Measurements from ENCODE around the gene DXO.

Gene DXO

GRCh38 chr6:31948306-31948705, 23.6 kb downstream of the DXO start:
- no peak overlapping the region for H3K4me3 ChIP-seq (ENCODE audit: low read depth, low read length)
- TF ChIP-seq MAX (IDR thresholded peaks at IDR 0.05; ENCODE audit: low read depth, low read length): no peak
- TF ChIP-seq MYC (IDR thresholded peaks at IDR 0.05; ENCODE audit: low read depth, low read length): no peak
- TF ChIP-seq CTCF (IDR thresholded peaks at IDR 0.05; ENCODE audit: low read depth, low read length): no peak
- TF ChIP-seq POLR2A (IDR thresholded peaks at IDR 0.05; ENCODE audit: extremely low read depth, insufficient read length): no peak

GRCh38 chr6:31947864-31948263, 24.1 kb downstream of the DXO start:
- no peak for TF ChIP-seq MYC (IDR thresholded peaks at IDR 0.05; ENCODE audit: low read depth, low read length)
- no peak for TF ChIP-seq CTCF (IDR thresholded peaks at IDR 0.05; ENCODE audit: low read depth, low read length)
- no peak for DNase-seq (ENCODE audit: low read depth)

More at GRCh38 chr6:31948306-31948705, 23.6 kb downstream of the DXO start:
- DNase-seq (ENCODE audit: low read depth): no peak

GRCh38 chr6:31947070-31947675, 24.8 kb downstream of the DXO start:
- no peak for TF ChIP-seq POLR2A (IDR thresholded peaks at IDR 0.05; ENCODE audit: extremely low read depth, insufficient read length)
- TF ChIP-seq MYC (IDR thresholded peaks at IDR 0.05; ENCODE audit: low read depth, low read length): no peak
- TF ChIP-seq CTCF (IDR thresholded peaks at IDR 0.05; ENCODE audit: low read depth, low read length): no peak
- no peak for TF ChIP-seq MAX (IDR thresholded peaks at IDR 0.05; ENCODE audit: low read depth, low read length)
- no peak overlapping the region for H3K4me3 ChIP-seq (ENCODE audit: low read depth, low read length)

More at GRCh38 chr6:31947864-31948263, 24.1 kb downstream of the DXO start:
- H3K4me3 ChIP-seq (ENCODE audit: low read depth, low read length): no peak overlapping the region

GRCh38 chr6:31946370-31946885, 25.5 kb downstream of the DXO start:
- H3K4me3 ChIP-seq (ENCODE audit: low read depth, low read length): no peak overlapping the region
- no peak for DNase-seq (ENCODE audit: low read depth)
- TF ChIP-seq MAX (IDR thresholded peaks at IDR 0.05; ENCODE audit: low read depth, low read length) (no peak), CTCF (IDR thresholded peaks at IDR 0.05; ENCODE audit: low read depth, low read length) (no peak), POLR2A (IDR thresholded peaks at IDR 0.05; ENCODE audit: extremely low read depth, insufficient read length) (no peak), MYC (IDR thresholded peaks at IDR 0.05; ENCODE audit: low read depth, low read length) (no peak)

More at GRCh38 chr6:31947070-31947675, 24.8 kb downstream of the DXO start:
- DNase-seq (ENCODE audit: low read depth): no peak

- no peak within 1 kb of the TSS for H3K4me3 ChIP-seq (ENCODE audit: low read depth, low read length)
- TF ChIP-seq MYC (IDR thresholded peaks at IDR 0.05; ENCODE audit: low read depth, low read length): no peak
- no peak for TF ChIP-seq MAX (IDR thresholded peaks at IDR 0.05; ENCODE audit: low read depth, low read length)
- TF ChIP-seq POLR2A (IDR thresholded peaks at IDR 0.05; ENCODE audit: extremely low read depth, insufficient read length): no peak
- TF ChIP-seq CTCF (IDR thresholded peaks at IDR 0.05; ENCODE audit: low read depth, low read length): no peak
- DNase-seq (ENCODE audit: low read depth): no peak
Observed at GRCh38 chr6:31945507-31946369, 26.2 kb downstream of the DXO start, which contains the start of gene CFB. Gene CFB (plus strand): TSS chr6:31946095. CDS start chr6:31946222, 127 bp downstream.
